Measurements from ENCODE around the gene IFIT5.
"Not testable (repeated sequence)": the region's sequence is repeated elsewhere in the genome, so short reads cannot be mapped to it uniquely, and the experiment has no call there.

IFIT5 gene

GRCh38 chr10:89440226-89441009 lies 26.1 kb downstream of the IFIT5 start:
- H3K4me3 ChIP-seq (ENCODE audit: low read depth, low read length), result no peak overlapping the region
- no peak for TF ChIP-seq MAX (IDR thresholded peaks at IDR 0.05; ENCODE audit: low read depth, low read length)
- no peak for TF ChIP-seq MYC (IDR thresholded peaks at IDR 0.05; ENCODE audit: low read depth, low read length)
- TF ChIP-seq CTCF (IDR thresholded peaks at IDR 0.05; ENCODE audit: low read depth, low read length), result no peak
- no peak for TF ChIP-seq POLR2A (IDR thresholded peaks at IDR 0.05; ENCODE audit: extremely low read depth, insufficient read length)
- DNase-seq (ENCODE audit: low read depth), result no peak

GRCh38 chr10:89442289-89442688 lies 27.9 kb downstream of the IFIT5 start:
- DNase-seq (ENCODE audit: low read depth), result no peak

GRCh38 chr10:89444819-89445218 lies 30.5 kb downstream of the IFIT5 start:
- DNase-seq (ENCODE audit: low read depth); H3K4me3 ChIP-seq (ENCODE audit: low read depth, low read length): not testable (repeated sequence)

More at GRCh38 chr10:89442289-89442688, 27.9 kb downstream of the IFIT5 start:
- H3K4me3 ChIP-seq (ENCODE audit: low read depth, low read length), result no peak overlapping the region
- TF ChIP-seq CTCF (IDR thresholded peaks at IDR 0.05; ENCODE audit: low read depth, low read length), result no peak

GRCh38 chr10:89450901-89451300 lies 36.5 kb downstream of the IFIT5 start:
- DNase-seq (ENCODE audit: low read depth), result no peak
- H3K4me3 ChIP-seq (ENCODE audit: low read depth, low read length), result no peak overlapping the region
- TF ChIP-seq CTCF (IDR thresholded peaks at IDR 0.05; ENCODE audit: low read depth, low read length), result no peak
- no peak for TF ChIP-seq MAX (IDR thresholded peaks at IDR 0.05; ENCODE audit: low read depth, low read length)
- no peak for TF ChIP-seq POLR2A (IDR thresholded peaks at IDR 0.05; ENCODE audit: extremely low read depth, insufficient read length)
- TF ChIP-seq MYC (IDR thresholded peaks at IDR 0.05; ENCODE audit: low read depth, low read length), result no peak

- TF ChIP-seq POLR2A (IDR thresholded peaks at IDR 0.05; ENCODE audit: extremely low read depth, insufficient read length) (no peak), MAX (IDR thresholded peaks at IDR 0.05; ENCODE audit: low read depth, low read length) (no peak), MYC (IDR thresholded peaks at IDR 0.05; ENCODE audit: low read depth, low read length) (no peak), CTCF (IDR thresholded peaks at IDR 0.05; ENCODE audit: low read depth, low read length) (no peak)
- no peak overlapping the region for H3K4me3 ChIP-seq (ENCODE audit: low read depth, low read length)
- DNase-seq (ENCODE audit: low read depth), result no peak
Measured at GRCh38 chr10:89452193-89452592, 37.8 kb downstream of the IFIT5 start.

- TF ChIP-seq MYC (IDR thresholded peaks at IDR 0.05; ENCODE audit: low read depth, low read length) (no peak), CTCF (IDR thresholded peaks at IDR 0.05; ENCODE audit: low read depth, low read length) (no peak), MAX (IDR thresholded peaks at IDR 0.05; ENCODE audit: low read depth, low read length) (no peak), POLR2A (IDR thresholded peaks at IDR 0.05; ENCODE audit: extremely low read depth, insufficient read length) (no peak)
- H3K4me3 ChIP-seq (ENCODE audit: low read depth, low read length), result no peak overlapping the region
- DNase-seq (ENCODE audit: low read depth), result no peak
Measured at GRCh38 chr10:89454561-89455347, 40.4 kb downstream of the IFIT5 start.
